Measurements from ENCODE around the gene ZNF488.

The ZNF488 gene

DNA sequence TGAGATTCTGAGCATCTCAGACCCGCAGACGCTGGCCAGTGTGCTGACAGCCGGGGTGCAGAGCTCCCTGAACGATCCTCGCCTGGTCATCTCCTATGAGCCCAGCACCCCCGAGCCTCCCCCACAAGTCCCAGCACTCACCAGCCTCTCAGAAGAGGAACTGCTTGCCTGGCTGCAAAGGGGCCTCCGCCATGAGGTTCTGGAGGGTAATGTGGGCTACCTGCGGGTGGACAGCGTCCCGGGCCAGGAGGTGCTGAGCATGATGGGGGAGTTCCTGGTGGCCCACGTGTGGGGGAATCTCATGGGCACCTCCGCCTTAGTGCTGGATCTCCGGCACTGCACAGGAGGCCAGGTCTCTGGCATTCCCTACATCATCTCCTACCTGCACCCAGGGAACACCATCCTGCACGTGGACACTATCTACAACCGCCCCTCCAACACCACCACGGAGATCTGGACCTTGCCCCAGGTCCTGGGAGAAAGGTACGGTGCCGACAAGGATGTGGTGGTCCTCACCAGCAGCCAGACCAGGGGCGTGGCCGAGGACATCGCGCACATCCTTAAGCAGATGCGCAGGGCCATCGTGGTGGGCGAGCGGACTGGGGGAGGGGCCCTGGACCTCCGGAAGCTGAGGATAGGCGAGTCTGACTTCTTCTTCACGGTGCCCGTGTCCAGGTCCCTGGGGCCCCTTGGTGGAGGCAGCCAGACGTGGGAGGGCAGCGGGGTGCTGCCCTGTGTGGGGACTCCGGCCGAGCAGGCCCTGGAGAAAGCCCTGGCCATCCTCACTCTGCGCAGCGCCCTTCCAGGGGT is 35.2 kb downstream of the ZNF488 start:
- DNase-seq (ENCODE audit: low read depth), result no peak

- no peak for DNase-seq (ENCODE audit: low read depth)
These were observed 35.9 kb downstream of the ZNF488 start, which contains the start of gene RBP3 for GRCh38 chr10:47348138-47348651. RBP3 (plus strand) TSS chr10:47348363; CDS start chr10:47348485, 122 bp downstream.

DNA sequence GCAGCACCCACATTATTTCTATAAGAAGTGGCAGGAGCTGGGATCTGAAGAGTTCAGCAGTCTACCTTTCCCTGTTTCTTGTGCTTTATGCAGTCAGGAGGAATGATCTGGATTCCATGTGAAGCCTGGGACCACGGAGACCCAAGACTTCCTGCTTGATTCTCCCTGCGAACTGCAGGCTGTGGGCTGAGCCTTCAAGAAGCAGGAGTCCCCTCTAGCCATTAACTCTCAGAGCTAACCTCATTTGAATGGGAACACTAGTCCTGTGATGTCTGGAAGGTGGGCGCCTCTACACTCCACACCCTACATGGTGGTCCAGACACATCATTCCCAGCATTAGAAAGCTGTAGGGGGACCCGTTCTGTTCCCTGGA is 36.8 kb downstream of the ZNF488 start:
- no peak for DNase-seq (ENCODE audit: low read depth)

DNA sequence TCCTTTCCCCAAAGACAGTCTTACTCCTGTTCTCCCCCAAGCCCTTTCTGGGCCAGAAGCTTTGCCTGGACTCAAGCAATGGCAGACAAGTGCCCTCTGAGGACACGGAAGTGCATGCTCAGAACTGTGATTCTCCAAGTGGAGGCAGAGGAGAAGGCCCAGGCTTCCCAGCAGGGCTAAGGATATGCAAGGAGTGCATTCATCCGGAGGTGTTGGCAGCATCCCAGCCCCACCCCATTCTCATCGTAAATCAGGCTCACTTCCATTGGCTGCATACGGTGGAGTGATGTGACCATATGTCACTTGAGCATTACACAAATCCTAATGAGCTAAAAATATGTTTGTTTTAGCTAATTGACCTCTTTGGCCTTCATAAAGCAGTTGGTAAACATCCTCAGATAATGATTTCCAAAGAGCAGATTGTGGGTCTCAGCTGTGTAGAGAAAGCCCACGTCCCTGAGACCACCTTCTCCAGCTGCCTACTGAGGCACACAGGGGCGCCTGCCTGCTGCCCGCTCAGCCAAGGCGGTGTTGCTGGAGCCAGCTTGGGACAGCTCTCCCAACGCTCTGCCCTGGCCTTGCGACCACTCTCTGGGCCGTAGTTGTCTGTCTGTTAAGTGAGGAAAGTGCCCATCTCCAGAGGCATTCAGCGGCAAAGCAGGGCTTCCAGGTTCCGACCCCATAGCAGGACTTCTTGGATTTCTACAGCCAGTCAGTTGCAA is 37.4 kb downstream of the ZNF488 start:
- DNase-seq (ENCODE audit: low read depth), result no peak

DNA sequence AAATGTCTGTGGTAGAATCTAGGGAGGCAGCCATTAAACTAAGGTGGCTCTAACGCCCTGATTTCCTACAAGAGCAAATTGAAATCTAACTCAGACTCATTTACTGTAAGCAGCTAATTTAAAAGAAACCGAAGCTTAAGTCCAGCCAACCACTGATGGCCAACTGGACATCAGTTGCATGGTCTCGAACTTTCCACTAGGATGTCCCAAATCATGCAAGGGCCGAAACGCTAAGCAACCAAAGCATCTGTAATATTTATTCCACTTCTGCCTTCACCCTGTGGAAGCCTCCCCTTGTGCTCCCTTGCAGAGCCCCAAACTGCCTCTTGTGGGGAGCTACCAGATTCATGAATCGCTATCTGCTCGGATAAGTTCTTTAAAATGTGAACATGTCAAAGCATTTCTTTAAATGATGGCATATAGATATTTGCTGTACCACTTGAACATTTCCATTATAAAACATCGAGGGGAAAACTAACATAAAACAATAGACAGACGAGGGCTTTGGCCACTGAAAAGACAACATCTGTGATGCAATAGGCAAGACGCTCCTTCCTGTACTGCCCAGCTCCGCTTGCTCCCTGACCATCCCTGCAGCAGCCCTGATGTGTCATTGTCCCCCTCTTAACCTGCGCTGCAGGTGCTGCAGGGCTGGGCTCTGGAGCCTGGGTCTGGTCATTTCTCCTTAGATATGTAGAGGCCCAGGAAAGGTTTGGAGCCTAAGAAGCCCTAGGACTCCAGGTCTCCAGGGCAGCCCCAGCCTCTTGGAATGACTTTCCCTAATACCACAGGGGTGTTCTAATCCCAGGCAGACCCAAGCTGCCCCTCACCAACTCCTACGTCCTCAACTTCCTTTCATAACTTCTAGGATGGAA is 38.9 kb downstream of the ZNF488 start:
- no peak for DNase-seq (ENCODE audit: low read depth)

DNA sequence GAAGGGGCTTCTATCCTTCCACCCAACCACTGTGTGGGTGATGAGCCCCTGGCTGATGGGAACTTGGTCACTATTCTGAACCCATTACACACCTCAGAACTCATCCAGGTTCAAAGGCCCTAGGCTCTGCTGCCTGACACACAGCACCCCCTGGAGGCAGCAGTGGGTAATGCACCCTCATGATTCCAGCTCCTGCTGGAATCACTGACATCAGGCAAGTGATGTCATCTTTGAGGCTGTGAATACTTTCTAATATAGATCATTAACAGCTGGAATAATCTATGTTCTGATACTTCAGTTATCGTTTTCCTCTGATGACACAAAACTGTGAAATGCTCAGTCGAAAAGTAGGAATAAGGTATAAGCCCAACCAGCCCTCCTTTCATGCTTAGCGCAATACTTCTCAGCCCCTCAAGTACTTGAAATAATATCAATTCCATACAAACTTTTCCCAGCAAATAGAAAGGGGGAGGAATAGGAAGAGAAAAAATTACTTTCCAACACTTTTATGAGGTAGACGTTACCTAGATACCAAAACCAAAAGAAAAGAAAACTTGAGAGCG is 43.4 kb downstream of the ZNF488 start:
- peak; percentile 65 for DNase-seq (ENCODE audit: low read depth)

DNA sequence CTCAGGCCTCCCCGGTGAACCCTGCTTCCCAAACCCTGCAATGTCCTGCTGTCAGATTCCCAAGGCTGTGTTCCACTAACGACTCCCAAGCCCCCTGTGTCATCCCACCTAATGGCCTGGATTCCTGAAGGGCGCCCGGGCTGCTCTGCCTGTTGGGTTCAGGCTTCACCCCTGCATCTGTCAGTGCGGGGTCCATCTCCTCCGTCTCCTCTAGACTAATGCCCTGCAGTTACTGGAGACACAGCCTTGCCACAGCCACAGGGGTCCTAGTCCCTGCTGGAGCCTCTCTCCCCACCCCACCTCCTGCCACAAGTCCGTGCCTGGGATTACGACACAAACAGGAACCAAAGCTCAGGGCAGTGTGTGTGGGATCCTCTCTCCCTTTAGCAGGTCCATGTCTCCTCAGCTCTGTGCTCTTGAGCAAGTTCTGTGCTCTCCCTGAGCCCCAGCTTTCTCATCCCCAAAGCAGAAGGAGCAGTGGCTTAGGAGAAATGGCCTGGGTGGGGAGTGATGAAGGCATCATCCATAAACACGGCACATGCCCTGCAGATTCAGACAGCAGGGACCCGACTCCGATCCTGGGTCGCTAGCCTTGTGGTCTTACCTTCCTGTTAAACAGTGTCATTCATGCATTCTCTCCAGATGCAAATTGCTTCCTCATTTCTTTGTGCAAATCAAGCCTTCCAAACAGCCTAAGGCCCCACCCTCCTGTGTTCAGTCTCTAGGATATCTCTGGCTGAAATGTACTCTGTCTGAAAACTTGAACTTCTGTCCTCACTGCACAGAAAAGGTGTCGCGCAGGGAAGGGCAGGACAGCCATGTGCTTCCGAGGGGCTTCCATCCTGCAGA is 44.1 kb downstream of the ZNF488 start:
- no peak for DNase-seq (ENCODE audit: low read depth)

- no peak for DNase-seq (ENCODE audit: low read depth)
These were observed 44.8 kb downstream of the ZNF488 start for GRCh38 chr10:47339186-47339735.

- no peak for DNase-seq (ENCODE audit: low read depth)
These were observed 46.8 kb downstream of the ZNF488 start for GRCh38 chr10:47337310-47337709.

DNA sequence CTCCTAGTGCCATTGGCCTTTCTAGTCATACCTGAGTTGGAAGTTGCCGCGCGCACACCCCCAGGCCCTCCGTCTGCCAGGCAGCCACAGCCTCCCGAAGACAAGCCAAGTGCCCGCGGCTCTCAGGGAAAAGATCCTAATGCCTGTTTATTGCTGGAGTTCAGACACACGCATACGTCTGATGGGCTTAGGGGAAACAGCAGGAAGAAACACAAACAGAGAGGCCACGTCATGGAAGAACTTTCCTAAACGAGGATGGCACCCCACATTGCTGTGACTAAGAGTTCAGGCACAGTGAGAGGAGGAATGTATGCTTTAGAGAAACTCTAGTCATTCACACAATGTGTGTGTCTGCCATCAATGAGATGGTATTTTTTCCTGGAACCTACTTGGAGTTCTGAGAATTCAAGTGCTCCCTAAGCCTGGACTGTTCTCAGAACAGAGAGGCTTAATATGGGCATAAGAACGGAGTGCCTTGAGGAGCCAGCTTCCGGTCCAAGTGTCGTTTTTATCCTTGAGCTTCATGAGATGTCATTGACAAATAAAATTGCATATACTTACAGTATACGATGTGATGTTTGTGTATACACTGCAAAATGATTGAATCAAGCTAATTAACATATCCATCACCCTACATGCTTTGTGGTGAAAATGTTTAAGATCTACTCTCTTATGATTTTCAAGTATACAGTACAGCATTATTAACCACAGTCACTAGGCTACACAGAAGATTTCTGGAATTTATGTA is 47.5 kb downstream of the ZNF488 start:
- no peak for DNase-seq (ENCODE audit: low read depth)

- DNase-seq (ENCODE audit: low read depth), result no peak
These were observed 48.2 kb downstream of the ZNF488 start for GRCh38 chr10:47335906-47336305.

DNA sequence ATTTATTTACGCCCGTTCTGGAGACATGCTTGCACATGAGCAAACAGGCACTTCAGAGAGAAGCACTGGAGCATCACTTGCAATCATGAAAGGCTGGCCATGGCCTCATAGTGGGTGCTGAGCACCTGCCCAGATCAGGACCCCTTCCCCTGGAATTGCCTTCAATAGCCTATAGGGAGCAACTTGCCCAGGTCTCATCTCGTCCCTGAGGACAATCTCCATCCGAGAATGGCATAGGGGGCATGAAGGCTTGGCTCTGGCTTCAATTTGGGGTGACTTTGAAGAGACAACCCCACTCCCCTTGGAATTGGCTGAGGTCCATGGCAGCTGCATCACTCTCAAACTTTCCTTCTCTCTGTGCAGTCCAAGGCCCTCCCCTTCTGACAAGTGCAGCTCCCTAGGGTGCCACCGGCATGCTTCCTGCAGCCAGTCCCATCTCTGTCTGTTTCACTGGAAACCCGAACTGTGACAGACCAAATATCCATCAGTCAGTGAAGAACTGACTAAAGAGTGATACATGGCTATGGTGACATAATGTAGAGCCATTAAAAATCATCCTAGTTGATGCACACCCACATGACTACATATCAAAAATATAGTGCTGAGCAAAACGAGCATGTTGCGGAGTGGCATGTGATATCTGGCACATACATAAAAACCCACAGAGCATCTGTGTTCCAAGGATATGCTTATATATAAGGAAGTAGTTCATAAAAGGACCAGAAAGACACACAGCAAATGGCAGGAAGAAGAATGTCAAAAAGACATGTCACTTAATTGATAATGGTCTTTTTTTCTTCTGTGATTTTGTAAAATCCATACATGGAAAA is 49.4 kb downstream of the ZNF488 start:
- DNase-seq (ENCODE audit: low read depth), result no peak

DNA sequence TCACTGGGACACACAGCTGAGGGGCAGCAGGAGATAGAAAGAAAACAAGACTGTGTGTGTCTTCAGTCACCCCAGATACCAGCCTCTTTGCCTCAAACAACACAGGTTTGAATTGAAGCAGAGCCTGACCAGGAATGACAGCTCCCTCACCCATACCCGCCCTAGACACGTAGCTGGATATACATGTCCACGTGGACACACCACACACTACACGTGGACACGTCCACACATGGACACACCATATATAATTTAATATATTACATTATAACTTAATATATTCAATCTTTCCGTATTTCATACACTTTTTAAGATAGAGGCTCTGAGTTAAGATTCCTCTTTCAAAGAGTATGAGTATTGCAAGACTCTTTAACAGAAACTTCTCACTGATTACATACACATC is 50.6 kb downstream of the ZNF488 start:
- no peak for DNase-seq (ENCODE audit: low read depth)

DNA sequence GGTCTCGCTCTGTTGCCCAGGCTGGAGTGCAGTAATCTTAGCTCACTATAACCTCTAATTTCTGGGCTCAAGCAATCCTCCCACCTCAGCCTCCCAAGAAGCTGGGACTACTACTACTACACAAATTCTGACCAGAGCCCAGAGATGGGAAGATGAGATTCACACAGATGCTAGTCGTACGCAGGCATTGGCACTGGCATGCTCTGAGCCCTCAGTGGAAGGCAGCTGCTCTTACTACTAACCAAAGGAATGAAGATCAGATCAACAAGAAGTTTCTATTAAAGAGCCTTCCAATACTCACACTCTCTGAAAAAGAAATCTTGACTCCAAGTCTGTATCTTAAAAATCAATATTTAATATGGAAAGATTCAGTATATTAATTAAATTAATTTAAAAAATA is 51.1 kb downstream of the ZNF488 start:
- DNase-seq (ENCODE audit: low read depth), result no peak

DNA sequence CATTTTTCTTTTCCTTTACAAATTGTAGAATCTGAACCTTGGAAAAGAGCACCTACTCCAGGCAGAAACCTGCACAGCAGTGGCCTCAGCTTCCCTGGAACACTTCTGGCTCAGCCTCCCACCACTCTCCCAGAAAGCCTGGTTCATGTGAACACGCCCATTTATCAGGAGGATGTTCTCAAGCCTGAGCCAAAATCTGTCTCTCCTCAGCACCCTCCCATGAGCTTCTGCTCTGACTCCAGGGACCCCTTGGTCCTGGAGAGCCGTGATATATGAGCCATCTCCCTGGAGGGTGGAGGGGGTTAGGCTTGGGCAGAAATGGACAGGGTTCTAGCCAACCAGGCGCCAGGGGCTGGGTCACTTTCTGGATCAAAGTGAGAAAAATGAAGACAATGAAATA is 51.7 kb downstream of the ZNF488 start:
- DNase-seq (ENCODE audit: low read depth), result no peak

DNA sequence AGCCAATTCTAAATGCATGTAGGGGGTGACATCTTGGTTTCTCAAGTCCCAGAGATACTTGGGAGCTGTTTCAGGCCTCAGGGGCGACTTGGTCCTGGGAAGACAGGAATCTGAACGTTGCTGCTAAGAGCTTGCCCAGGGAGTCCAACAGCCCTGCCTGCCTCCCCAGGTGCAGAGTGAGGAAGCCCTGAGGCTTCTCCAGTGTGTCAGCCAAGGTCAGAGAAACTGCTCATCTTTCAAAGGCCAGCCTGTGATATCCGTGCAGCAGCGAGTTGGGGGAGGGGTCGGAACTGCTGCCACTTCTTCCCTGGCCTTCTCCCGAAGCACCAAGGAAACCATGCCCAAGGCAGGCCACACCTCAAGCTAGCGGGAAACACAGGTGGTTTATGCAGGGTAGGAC is 52.1 kb downstream of the ZNF488 start:
- no peak for DNase-seq (ENCODE audit: low read depth)

- no peak for DNase-seq (ENCODE audit: low read depth)
These were observed 52.6 kb downstream of the ZNF488 start for GRCh38 chr10:47331491-47331890.

DNA sequence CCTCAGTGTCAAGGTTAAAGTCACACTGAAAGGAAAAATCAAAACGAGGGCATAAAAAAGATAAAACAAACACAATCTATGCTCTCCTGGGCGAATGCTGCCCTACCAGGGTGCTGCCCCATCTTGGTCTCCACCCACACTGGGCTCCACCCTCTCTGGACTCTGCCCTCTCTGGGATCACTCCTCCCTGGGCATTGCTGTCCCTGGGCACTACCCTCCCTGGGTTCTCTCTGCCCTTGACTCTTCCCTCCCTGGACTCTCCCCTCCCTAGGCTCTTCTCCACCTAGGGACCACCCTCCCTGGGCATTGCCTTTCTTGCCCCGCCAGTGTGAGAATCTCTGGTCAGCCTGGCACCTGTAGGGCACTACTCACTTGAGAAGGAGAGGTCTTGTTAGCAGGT is 53.3 kb downstream of the ZNF488 start:
- DNase-seq (ENCODE audit: low read depth), result no peak

- no peak for DNase-seq (ENCODE audit: low read depth)
These were observed 53.7 kb downstream of the ZNF488 start for GRCh38 chr10:47330366-47330765.
